ENCODE results near the gene ADGRF3. TPM values are rescaled to one million over a fixed set of nuclear protein-coding genes. Genes with fewer than 3 reads are reported as not detected.

ADGRF3 gene
- total RNA-seq, 1 experiment from 2014 or later: not detected

GRCh38 chr2:26384183-26384582, 37.6 kb upstream of the ADGRF3 start (continued):
- TF ChIP-seq CBX3 (IDR thresholded peaks at IDR 0.05; ENCODE audit: low read depth) (no peak), POLR2A (IDR thresholded peaks at IDR 0.05; ENCODE audit: borderline replicate concordance, extremely low read depth, insufficient read depth, insufficient read length) (no peak), ATF3 (IDR thresholded peaks at IDR 0.05) (no peak), EZH2phosphoT487 (IDR thresholded peaks at IDR 0.05; ENCODE audit: borderline replicate concordance) (no peak), POLR2AphosphoS5 (IDR thresholded peaks at IDR 0.05; ENCODE audit: low read depth, low read length) (no peak), FOSL1 (IDR thresholded peaks at IDR 0.05; ENCODE audit: low read depth) (no peak), EZH2 (IDR thresholded peaks at IDR 0.05) (no peak)

GRCh38 chr2:26382564-26382963, 36.0 kb upstream of the ADGRF3 start:
- Histone ChIP-seq H3K4me1 (ENCODE audit: control insufficient read depth in 1 of 2, insufficient read depth in 2 of 2, low read length in 2 of 2) (no peaks in the 10 kb centered on the region), H2AFZ (ENCODE audit: low read depth, low read length, poor library complexity, severe bottlenecking) (no peak overlapping the region), H3K4me2 (ENCODE audit: low read length) (no peak overlapping the region), H3K9me2 (ENCODE audit: insufficient read depth) (no peaks in the 10 kb centered on the region), H3K9me3 (ENCODE audit: control insufficient read depth in 1 of 2, insufficient read depth in 1 of 2, low read depth in 1 of 2, low read length in 2 of 2) (no peaks in the 10 kb centered on the region), H3K27me3 (ENCODE audit: insufficient read depth, low read length) (no peaks in the 10 kb centered on the region), H3K79me2 (ENCODE audit: insufficient read depth, low read length) (peaks cover 14% of the 10 kb centered on the region; the same call in 1 of the 2 replicates), H3K36me3 (ENCODE audit: control insufficient read depth in 1 of 2, insufficient read depth in 2 of 2, low read length in 2 of 2) (peaks cover 12 to 25% of the 10 kb centered on the region in 2 experiments), H4K20me1 (ENCODE audit: insufficient read depth) (0 out of 2 replicates have a peak, but pooled peaks cover 3% of the 10 kb centered on the region), H3K27ac (ENCODE audit: low read depth, low read length) (no peak overlapping the region), H3K9ac (ENCODE audit: low read length) (no peak overlapping the region), H3K4me3 (replicated peaks in 1 of 2; ENCODE audit: low read depth in 1 of 2, low read length in 2 of 2) (no peak overlapping the region)
- intact Hi-C loops (cut with micrococcal nuclease): no loop called here
- ChIA-PET RAD21 (ENCODE audit: low non-redundant PET in 1 of 2, low total read pairs in 2 of 2, uncharacterized antibody in 2 of 2, unreplicated experiment in 2 of 2) (no interaction called here), POLR2A (no interaction called here), CTCF (interaction anchor here (1.1 kb wide), 1 partner anchor 52 kb away, joined by 3 read pairs; no protein-coding TSS in a partner anchor)
- no TSS peak for BruUV-seq (replicated peaks)
- ATAC-seq (no peak), DNase-seq (ENCODE audit: low read depth, low spot score) (no peak)
- TF ChIP-seq CTCF (IDR thresholded peaks at IDR 0.05 in 2 of 3, conservative IDR thresholded peaks at IDR 0.05 in 1 of 3; ENCODE audit: borderline replicate concordance in 1 of 3, insufficient read depth in 1 of 3, low read depth in 2 of 3, low read length in 2 of 3): no peak
- no peak for TF ChIP-seq CEBPB (IDR thresholded peaks at IDR 0.05; ENCODE audit: low read depth)
- TF ChIP-seq SRF (IDR thresholded peaks at IDR 0.05; ENCODE audit: low read depth): no peak
- no peak for TF ChIP-seq POLR2AphosphoS5 (IDR thresholded peaks at IDR 0.05; ENCODE audit: low read depth, low read length)
- TF ChIP-seq EZH2phosphoT487 (IDR thresholded peaks at IDR 0.05; ENCODE audit: borderline replicate concordance): no peak
- no peak for TF ChIP-seq EZH2 (IDR thresholded peaks at IDR 0.05)
- TF ChIP-seq RAD21 (IDR thresholded peaks at IDR 0.05; ENCODE audit: low read depth): no peak
- TF ChIP-seq ZBTB33 (IDR thresholded peaks at IDR 0.05; ENCODE audit: extremely low read depth, insufficient replicate concordance, low read length): no peak
- TF ChIP-seq ZFX (IDR thresholded peaks at IDR 0.05): no peak
- no peak for TF ChIP-seq ELF1 (IDR thresholded peaks at IDR 0.05; ENCODE audit: borderline replicate concordance, low read depth)
- no peak for TF ChIP-seq JUND (IDR thresholded peaks at IDR 0.05)
- no peak for TF ChIP-seq ATF3 (IDR thresholded peaks at IDR 0.05)
- no peak for TF ChIP-seq REST (IDR thresholded peaks at IDR 0.05; ENCODE audit: low read depth)
- TF ChIP-seq YY1 (IDR thresholded peaks at IDR 0.05; ENCODE audit: extremely low read depth, insufficient replicate concordance, low read depth, low read length): no peak
- TF ChIP-seq POLR2A (IDR thresholded peaks at IDR 0.05; ENCODE audit: borderline replicate concordance, extremely low read depth, insufficient read depth, insufficient read length): no peak
